Endodermal cell (in vitro differentiated cells): ENCODE results near the gene MICALL2. TPM values are rescaled to one million over a fixed set of nuclear protein-coding genes. Genes with fewer than 3 reads are reported as not detected.
"Not testable (repeated sequence)": the region's sequence is repeated elsewhere in the genome, so short reads cannot be mapped to it uniquely, and the experiment has no call there.

ENCODE experiments used
- DNase-seq: peaks from one replicate; pipeline ENCODE4 v3.0.0-alpha.2; 2017
- H3K27ac ChIP-seq: 2 replicates; pipeline ENCODE4 v1.5.1; 2013; ENCODE audit warnings: mild to moderate bottlenecking, low read depth, low read length, moderate library complexity
- H3K27me3 ChIP-seq: 2 replicates; pipeline ENCODE4 v1.6.1; 2013; ENCODE audit warnings: mild to moderate bottlenecking, low read length, moderate library complexity; ENCODE audit not compliant: insufficient read depth, control insufficient read depth, poor library complexity, severe bottlenecking
- H3K36me3 ChIP-seq: 2 replicates; pipeline ENCODE4 v1.7.0; 2013; ENCODE audit warnings: mild to moderate bottlenecking, low read length, moderate library complexity; ENCODE audit not compliant: control insufficient read depth, insufficient read depth
- H3K4me1 ChIP-seq: one replicate; pipeline ENCODE4 v1.7.0; 2013; ENCODE audit warnings: low read length; ENCODE audit not compliant: control insufficient read depth, insufficient read depth
- H3K4me3 ChIP-seq: 2 replicates; pipeline ENCODE4 v1.5.1; 2013; ENCODE audit warnings: mild to moderate bottlenecking, low read length, moderate library complexity
- H3K9ac ChIP-seq: 2 replicates; pipeline ENCODE4 v1.6.1; 2013; ENCODE audit warnings: mild to moderate bottlenecking, low read length, moderate library complexity; ENCODE audit not compliant: poor library complexity, severe bottlenecking; ENCODE audit errors: extremely low read depth
- H3K9me3 ChIP-seq: 2 replicates; pipeline ENCODE4 v1.6.1; 2013; ENCODE audit warnings: mild to moderate bottlenecking, low read length, moderate library complexity; ENCODE audit not compliant: control insufficient read depth
- H3K27ac Mint-ChIP-seq: 2 replicates; pipeline ENCODE4 v1.8.0; 2020; ENCODE audit warnings: mixed read lengths
- H3K27me3 Mint-ChIP-seq: 2 replicates; pipeline ENCODE4 v1.8.0; 2021; ENCODE audit warnings: mild to moderate bottlenecking, mixed read lengths; ENCODE audit not compliant: insufficient read depth
- H3K36me3 Mint-ChIP-seq: 2 replicates; pipeline ENCODE4 v1.8.0; 2020; ENCODE audit warnings: low read depth, mixed read lengths
- H3K4me1 Mint-ChIP-seq: 2 replicates; pipeline ENCODE4 v1.8.0; 2020; ENCODE audit warnings: mixed read lengths
- H3K4me3 Mint-ChIP-seq: 2 replicates; pipeline ENCODE4 v1.8.0; 2020; ENCODE audit warnings: mild to moderate bottlenecking, moderate library complexity, mixed read lengths
- H3K9me3 Mint-ChIP-seq: 2 replicates; pipeline ENCODE4 v1.8.0; 2020; ENCODE audit warnings: mild to moderate bottlenecking, mixed read lengths
- CTCF ChIP-seq: fragments of 200-600 bp; sonication (generic); conservative IDR thresholded peaks from 2 replicates; pipeline ENCODE4 v1.5.0; 2021; ENCODE audit warnings: antibody characterized with exemption, mild to moderate bottlenecking
- WGBS, 2 experiments: methylation state at CpG; one replicate each; pipeline versions ENCODE4 v1.1.5 to v1.1.7; 2013; ENCODE audit warnings: missing lambda C conversion rate in 2 of 2, mixed read lengths in 1 of 2; ENCODE audit not compliant: insufficient coverage in 1 of 2, insufficient read length in 1 of 2; 5-methylcytosine and 5-hydroxymethylcytosine counted together
- total RNA-seq, 2 donors: library from RNA; stranded (reverse); fragmentation: NEBNext Ultra II Directional in 1 of 2; extraction: Animal tissue kit (Norgen Biotek cat#: 25700) in 1 of 2; gene quantifications; 2 replicates in 1 of 2; 3 replicates in 1 of 2; pipeline ENCODE4 v1.2.1, GENCODE V29; 2021

Gene MICALL2
- total RNA-seq, 2 donors from 2014 or later = 19.4 to 24.8 TPM

DNA sequence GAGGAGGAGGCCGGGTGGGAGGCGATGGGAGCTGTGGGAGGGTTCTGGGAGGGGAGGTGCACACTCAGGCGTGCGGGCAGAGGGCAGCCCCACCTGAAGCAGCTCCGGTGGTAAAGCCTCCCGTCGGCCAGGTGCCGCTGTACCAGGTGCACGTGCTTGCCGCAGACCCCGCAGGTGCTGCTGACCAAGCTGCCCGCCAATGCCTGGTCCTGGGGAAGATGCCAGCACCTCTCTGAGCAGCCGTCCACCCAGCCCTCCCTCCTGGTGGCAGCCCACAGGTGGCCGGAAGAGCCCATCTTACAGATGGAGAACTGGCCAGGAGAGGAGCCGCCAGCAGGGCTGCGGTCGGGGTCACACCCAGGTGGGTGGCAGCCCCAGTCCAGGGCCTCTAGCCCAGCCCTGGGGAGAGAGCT lies 12.6 kb downstream of the MICALL2 start:
- no peaks in the 10 kb centered on the region for H3K27me3 ChIP-seq
- Mint-ChIP-seq H3K4me3 (no peak overlapping the region), H3K4me1 (no peaks in the 10 kb centered on the region), H3K36me3 (no peaks in the 10 kb centered on the region), H3K9me3 (no peaks in the 10 kb centered on the region), H3K27me3 (no peaks in the 10 kb centered on the region), H3K27ac (no peak overlapping the region)
- no peak overlapping the region for H3K9ac ChIP-seq
- DNase-seq = no peak
- no peak for TF ChIP-seq CTCF
- H3K9me3 ChIP-seq = no peaks in the 10 kb centered on the region
- WGBS, 2 experiments = 80 to 87% methylated on average over 12 to 17 of the region's 17 CpGs
- H3K4me1 ChIP-seq = no peaks in the 10 kb centered on the region
- no peaks in the 10 kb centered on the region for H3K36me3 ChIP-seq
- no peak overlapping the region for H3K27ac ChIP-seq
- H3K4me3 ChIP-seq = no peak overlapping the region

GRCh38 chr7:1446026-1446425 lies 13.2 kb downstream of the MICALL2 start:
- not testable (repeated sequence) for H3K27me3 ChIP-seq, H3K9me3 ChIP-seq, H3K27me3 Mint-ChIP-seq, H3K4me1 Mint-ChIP-seq, H3K4me3 Mint-ChIP-seq, H3K4me3 ChIP-seq, DNase-seq, H3K27ac ChIP-seq, H3K36me3 Mint-ChIP-seq, H3K36me3 ChIP-seq, H3K4me1 ChIP-seq, H3K9ac ChIP-seq, H3K9me3 Mint-ChIP-seq, H3K27ac Mint-ChIP-seq
- WGBS, 2 experiments = 96% methylated on average over 2 of the region's 5 CpGs; no CpG with 5 or more reads in 1 of the 2 experiments

DNA sequence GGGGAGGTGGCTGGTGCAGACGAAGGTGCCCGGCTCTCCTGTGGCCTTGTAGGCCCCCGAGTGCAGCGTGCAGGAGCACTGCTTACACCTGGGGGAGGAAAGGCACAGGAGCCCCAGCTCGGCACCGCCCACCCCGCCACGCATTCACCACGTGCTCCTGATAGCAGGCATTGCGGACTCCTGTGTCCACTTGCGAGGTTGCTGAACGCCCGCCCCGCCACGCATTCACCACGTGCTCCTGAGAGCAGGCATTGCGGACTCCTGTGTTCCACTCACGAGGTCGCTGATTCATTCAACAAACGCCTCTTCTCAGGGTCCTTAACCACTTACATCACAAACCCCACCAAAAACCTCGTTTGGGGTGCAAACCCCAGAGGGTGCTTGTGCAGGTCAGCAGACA lies 13.9 kb downstream of the MICALL2 start:
- Histone ChIP-seq H3K27me3 (no peaks in the 10 kb centered on the region), H3K4me3 (no peak overlapping the region), H3K4me1 (no peaks in the 10 kb centered on the region), H3K9me3 (no peaks in the 10 kb centered on the region), H3K27ac (no peak overlapping the region), H3K9ac (no peak overlapping the region), H3K36me3 (no peaks in the 10 kb centered on the region)
- no peaks in the 10 kb centered on the region for H3K27me3 Mint-ChIP-seq
- no peaks in the 10 kb centered on the region for H3K9me3 Mint-ChIP-seq
- TF ChIP-seq CTCF = no peak
- no peak overlapping the region for H3K27ac Mint-ChIP-seq
- WGBS, 2 experiments = 92 to 99% methylated on average over 14 to 21 of the region's 21 CpGs
- H3K4me1 Mint-ChIP-seq = no peaks in the 10 kb centered on the region
- DNase-seq = no peak
- no peak overlapping the region for H3K4me3 Mint-ChIP-seq
- no peaks in the 10 kb centered on the region for H3K36me3 Mint-ChIP-seq

DNA sequence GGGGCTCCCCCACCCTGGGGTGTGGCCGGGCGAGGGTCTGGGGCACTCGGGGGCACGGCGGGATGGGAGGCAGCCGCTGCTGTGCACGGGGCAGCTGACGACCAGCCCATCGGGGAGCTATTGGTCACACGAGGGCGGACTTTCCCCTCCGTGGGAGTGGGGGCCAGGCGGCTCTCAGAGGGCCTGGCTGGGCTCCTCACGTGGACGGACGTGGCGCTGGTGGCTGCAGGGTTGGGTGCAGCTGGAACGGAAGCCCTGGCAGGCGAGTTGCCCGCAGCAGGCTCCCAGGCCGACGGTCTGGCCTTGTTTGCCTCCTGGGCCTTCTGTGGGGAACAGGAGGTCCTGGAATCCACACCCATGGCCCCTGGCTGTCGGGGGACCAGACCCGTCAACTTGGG lies 14.3 kb downstream of the MICALL2 start:
- Mint-ChIP-seq H3K4me3 (no peak overlapping the region), H3K36me3 (no peaks in the 10 kb centered on the region), H3K4me1 (no peaks in the 10 kb centered on the region), H3K27me3 (no peaks in the 10 kb centered on the region), H3K27ac (no peak overlapping the region), H3K9me3 (no peaks in the 10 kb centered on the region)
- no peak for DNase-seq
- H3K9ac ChIP-seq = no peak overlapping the region
- no peaks in the 10 kb centered on the region for H3K36me3 ChIP-seq
- no peak for TF ChIP-seq CTCF
- no peaks in the 10 kb centered on the region for H3K27me3 ChIP-seq
- no peaks in the 10 kb centered on the region for H3K9me3 ChIP-seq
- no peak overlapping the region for H3K27ac ChIP-seq
- H3K4me3 ChIP-seq = no peak overlapping the region
- WGBS, 2 experiments = 93 to 94% methylated on average over 22 to 24 of the region's 24 CpGs
- H3K4me1 ChIP-seq = no peaks in the 10 kb centered on the region
